GM12878 (cell line): ENCODE results near the gene CLCNKA. TPM values are rescaled to one million over a fixed set of nuclear protein-coding genes. Genes with fewer than 3 reads are reported as not detected.

Source experiments
- ATAC-seq: fragments of 200-7000 bp; cut with Tn5 transposase; 3 replicates; pipeline ENCODE4 v1.9.1; 2020; ENCODE audit warnings: mild to moderate bottlenecking, moderate library complexity
- BruUV-seq: library from RNA; stranded (reverse); fragments of 400-500 nt; replicated peaks from 2 replicates; lab custom pipeline; 2021; lab: Mats Ljungman, UMichigan
- CTCF ChIA-PET: fragments of 300-600 bp; sonication (Branson Sonifier 250); formaldehyde crosslinking; extraction: SDS; loops from one replicate; lab custom pipeline; 2021; ENCODE audit warnings: inconsistent platforms; lab: Yijun Ruan, JAX
- POLR2A ChIA-PET: fragments of 350-600 bp; formaldehyde crosslinking; extraction: SDS; loops from one replicate; lab custom pipeline; 2021; ENCODE audit warnings: inconsistent platforms; lab: Charles Lee
- RAD21 ChIA-PET: fragments of 300-600 bp; sonication (Branson Sonifier 250); formaldehyde crosslinking; loops from one replicate; lab custom pipeline; 2023; ENCODE audit warnings: antibody characterized with exemption; ENCODE audit not compliant: unreplicated experiment; lab: Charles Lee
- SMC1A ChIA-PET: fragments of 300-600 bp; sonication (Branson Sonifier 250); formaldehyde crosslinking; loops from one replicate; lab custom pipeline; 2023; ENCODE audit not compliant: unreplicated experiment, uncharacterized antibody; lab: Charles Lee
- DNase-seq: peaks from one replicate; pipeline ENCODE4 v3.0.0-alpha.2; 2011; ENCODE audit warnings: low read depth, low spot score
- FAIRE-seq: peaks from 3 replicates; lab custom pipeline; 2011; peaks lifted over from hg19 to GRCh38; lab: Jason Lieb, UNC
- H2AFZ ChIP-seq: 2 replicates; pipeline ENCODE4 v1.6.0; 2011; ENCODE audit warnings: low read depth, low read length, control low read depth; ENCODE audit not compliant: control insufficient read depth
- H3K27ac ChIP-seq: 2 replicates; pipeline ENCODE4 v1.5.1; 2011; ENCODE audit warnings: control low read depth; ENCODE audit not compliant: control insufficient read depth, insufficient read depth
- H3K27me3 ChIP-seq, 2 experiments: replicated peaks in 1 of 2; 2 replicates each; pipeline versions ENCODE4 v1.6.0 to v1.6.1; 2011; ENCODE audit warnings: low read length in 1 of 2; ENCODE audit not compliant: control insufficient read depth in 2 of 2, insufficient read depth in 2 of 2
- H3K36me3 ChIP-seq, 2 experiments: 2 replicates each; pipeline ENCODE4 v1.5.1; 2011; ENCODE audit warnings: low read length in 1 of 2; ENCODE audit not compliant: control insufficient read depth in 2 of 2, insufficient read depth in 2 of 2
- H3K4me1 ChIP-seq: 2 replicates; pipeline ENCODE4 v1.6.1; 2011; ENCODE audit warnings: mild to moderate bottlenecking, low read length, moderate library complexity, mixed read lengths; ENCODE audit not compliant: control insufficient read depth, insufficient read depth
- H3K4me2 ChIP-seq: 2 replicates; pipeline ENCODE4 v1.6.0; 2011; ENCODE audit warnings: control low read depth; ENCODE audit not compliant: control insufficient read depth, insufficient read depth
- H3K4me3 ChIP-seq: fragments of 200-600 bp; sonication (generic); 2 replicates; pipeline ENCODE4 v1.5.1; 2016
- H3K79me2 ChIP-seq: 2 replicates; pipeline ENCODE4 v1.6.0; 2011; ENCODE audit warnings: low read length; ENCODE audit not compliant: control insufficient read depth, insufficient read depth
- H3K9ac ChIP-seq: 2 replicates; pipeline ENCODE4 v1.8.0; 2011; ENCODE audit warnings: low read length, control low read depth, mixed read lengths; ENCODE audit not compliant: control insufficient read depth, insufficient read depth
- H3K9me3 ChIP-seq: replicated peaks from 3 replicates; pipeline ENCODE4 v1.5.1; 2011; ENCODE audit warnings: mild to moderate bottlenecking, low read length; ENCODE audit not compliant: control insufficient read depth, insufficient read depth
- H4K20me1 ChIP-seq: 2 replicates; pipeline ENCODE4 v1.6.0; 2011; ENCODE audit not compliant: control insufficient read depth, insufficient read depth
- ASH2L ChIP-seq: fragments of 300-600, 200-600 bp; sonication (generic); IDR thresholded peaks from 2 replicates; pipeline ENCODE4 v1.6.1; 2017; ENCODE audit warnings: low read depth, mild to moderate bottlenecking, borderline replicate concordance
- BACH1 ChIP-seq: fragments of 450-650 bp; IDR thresholded peaks from 2 replicates; pipeline ENCODE4 v1.6.1; 2017; ENCODE audit warnings: mild to moderate bottlenecking, borderline replicate concordance
- CEBPB ChIP-seq, 2 experiments: fragments of 150-350 bp in 1 of 2; IDR thresholded peaks; 2 replicates each; pipeline ENCODE4 v1.6.1; 2012 to 2014; ENCODE audit warnings: low read depth in 2 of 2, low read length in 2 of 2, borderline replicate concordance in 1 of 2, inconsistent platforms in 1 of 2
- DPF2 ChIP-seq: fragments of 450-650 bp; IDR thresholded peaks from 2 replicates; pipeline ENCODE4 v1.6.1; 2017; ENCODE audit warnings: mild to moderate bottlenecking
- E2F4 ChIP-seq: IDR thresholded peaks from 2 replicates; pipeline ENCODE4 v1.6.1; 2012; ENCODE audit warnings: low read depth, low read length, improper control_type of control experiment
- FOXM1 ChIP-seq: IDR thresholded peaks from 2 replicates; pipeline ENCODE4 v1.6.1; 2012; ENCODE audit warnings: low read depth, mild to moderate bottlenecking, inconsistent platforms, low read length, moderate library complexity
- NR2C2 ChIP-seq: IDR thresholded peaks from 2 replicates; pipeline ENCODE4 v1.6.1; 2011; ENCODE audit warnings: borderline replicate concordance, low read depth; ENCODE audit not compliant: control insufficient read depth, insufficient read length
- SREBF1 ChIP-seq: IDR thresholded peaks from 2 replicates; pipeline ENCODE4 v1.6.1; 2012; ENCODE audit warnings: mild to moderate bottlenecking, low read length
- TCF12 ChIP-seq: IDR thresholded peaks from 2 replicates; pipeline ENCODE4 v1.6.1; 2011; ENCODE audit warnings: low read depth, mild to moderate bottlenecking, low read length
- TCF7 ChIP-seq: IDR thresholded peaks from 2 replicates; pipeline ENCODE4 v1.6.1; 2014; ENCODE audit warnings: antibody characterized with exemption, borderline replicate concordance
- ZNF217 ChIP-seq: fragments of 450-650 bp; IDR thresholded peaks from 2 replicates; pipeline ENCODE4 v1.6.1; 2017; ENCODE audit warnings: antibody characterized with exemption, mild to moderate bottlenecking
- WGBS: methylation state at CpG from one replicate; pipeline ENCODE4 v1.1.6; 2016; ENCODE audit warnings: low lambda C conversion rate; ENCODE audit not compliant: insufficient replicate concordance, insufficient coverage; ENCODE audit errors: missing lambda C conversion rate; 5-methylcytosine and 5-hydroxymethylcytosine counted together
- in situ Hi-C: fragments of 300-500 bp; cut with MboI; formaldehyde crosslinking; loops from 9 replicates; pipeline ENCODE4 v1.14.3; 2018; ENCODE audit warnings: mixed read lengths
- intact Hi-C: fragments of 100-400 bp; cut with micrococcal nuclease; formaldehyde crosslinking; loops from one replicate; pipeline ENCODE4 v1.14.2; 2022; ENCODE audit not compliant: unreplicated experiment
- polyA plus RNA-seq, 11 experiments: library from polyadenylated mRNA; depleted of rRNA in 4 of 11; unstranded in 6 of 11; stranded (reverse) in 5 of 11; fragments of >200 nt; fragmentation: Nextera tagmentation in 4 of 11; fragmentation: Illumina TruSeq in 1 of 11; extraction: Ambion mirVana in 4 of 11; extraction: Trizol in 1 of 11; gene quantifications; 1 replicate in 1 of 11; 2 replicates in 10 of 11; pipeline versions ENCODE4 v1.2.1 to v1.2.3, GENCODE V29; 2011 to 2016; ENCODE audit warnings: inconsistent platforms in 2 of 11, missing spikeins in 2 of 11, low read depth in 1 of 11
- total RNA-seq, 4 experiments: library from RNA; depleted of rRNA in 3 of 4; stranded (reverse); fragments of >200 nt in 3 of 4; fragmentation: Illumina TruSeq in 1 of 4; extraction: Trizol in 1 of 4; gene quantifications; 2 replicates each; pipeline versions ENCODE4 v1.2.1 to v1.2.3, GENCODE V29; 2013 to 2021

The CLCNKA gene
- total and polyA plus RNA-seq, 10 of the 15 experiments (the other 5 are each of a cell fraction or from before 2014, with no cell fraction given) = 0.02 to 0.15 (median 0.08) TPM; not detected in 6

DNA sequence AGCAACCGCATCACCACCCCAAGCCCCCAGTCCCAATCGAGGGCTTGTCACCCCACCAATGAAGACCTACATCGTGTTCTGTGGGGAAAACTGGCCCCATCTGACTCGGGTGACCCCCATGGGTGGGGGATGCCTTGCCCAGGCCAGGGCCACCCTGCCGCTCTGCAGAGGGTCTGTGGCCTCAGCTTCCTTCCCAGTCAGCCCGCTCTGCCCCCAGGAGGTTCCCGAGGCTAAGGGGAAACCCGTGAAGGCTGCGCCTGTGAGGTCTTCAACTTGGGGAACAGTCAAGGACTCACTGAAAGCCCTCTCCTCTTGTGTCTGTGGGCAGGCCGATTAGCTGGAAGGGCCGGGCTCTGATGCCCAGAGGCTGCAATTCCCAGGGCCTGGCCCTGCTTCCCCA is 15.8 kb upstream of the CLCNKA start:
- no peak for ATAC-seq
- Histone ChIP-seq H3K27ac (no peak overlapping the region), H3K36me3 (no peaks in the 10 kb centered on the region), H3K9me3 (no peaks in the 10 kb centered on the region), H3K79me2 (no peaks in the 10 kb centered on the region), H4K20me1 (no peaks in the 10 kb centered on the region), H3K4me2 (no peak overlapping the region), H3K4me3 (no peak overlapping the region), H3K4me1 (peaks cover 20% of the 10 kb centered on the region), H3K9ac (no peak overlapping the region), H2AFZ (no peak overlapping the region), H3K27me3 (no peaks in the 10 kb centered on the region; a peak in 1 of 4 replicates)
- 45% methylated on average over 11 of the region's 11 CpGs for WGBS
- POLR2A ChIA-PET = interaction anchor here (1.2 kb wide), 1 partner anchor 33 kb away, joined by 3 read pairs; no protein-coding TSS in a partner anchor
- no TSS peak for BruUV-seq
- no peak for DNase-seq
- in situ Hi-C loops = no loop called here
- FAIRE-seq = no peak
- TF ChIP-seq DPF2 (no peak), SREBF1 (no peak), TCF7 (no peak), ASH2L (no peak), CEBPB (IDR thresholded peaks at IDR 0.05; ENCODE audit: borderline replicate concordance in 1 of 2, low read depth in 2 of 2, low read length in 2 of 2) (no peak), ZNF217 (no peak), BACH1 (no peak), E2F4 (no peak), TCF12 (no peak), NR2C2 (no peak), FOXM1 (no peak)
- RAD21 ChIA-PET = interaction anchor here (0.6 to 2.6 kb wide), 7 partner anchors 31 to 214 kb away, joined by 3 to 12 read pairs (median 6); no protein-coding TSS in a partner anchor
- CTCF ChIA-PET = interaction anchor here (0.6 to 7.5 kb wide), 15 partner anchors 25 to 214 kb away, joined by 3 to 81 read pairs (median 4); partner anchors contain the start of genes CLCNKB, UQCRHL and ZBTB17
- intact Hi-C loops = loop anchor here (2.0 to 5.0 kb wide), 2 partner anchors 191 to 204 kb away; no protein-coding TSS in a partner anchor
- SMC1A ChIA-PET = interaction anchor here (0.7 to 6.5 kb wide), 9 partner anchors 8 to 217 kb away, joined by 3 to 57 read pairs (median 3); no protein-coding TSS in a partner anchor
